Anterior cingulate cortex (tissue), 58 donors: ENCODE results near the gene RPL10.
A peak's percentile ranks its signal among the peaks of the same experiment; 100 is the strongest.

Experiments used
- DNase-seq, 58 donors: peaks; one replicate each; lab custom pipeline; 2025; lab: John Stamatoyannopoulos, UW

Gene RPL10

GRCh38 chrX:154360155-154360713, 37.9 kb upstream of the RPL10 start:
- DNase-seq, result no peak

- no peak for DNase-seq
Measured at GRCh38 chrX:154362085-154362742, 36.0 kb upstream of the RPL10 start.

GRCh38 chrX:154363706-154364439, 34.3 kb upstream of the RPL10 start:
- DNase-seq, result no peak

- DNase-seq, result no peak
Measured at GRCh38 chrX:154365052-154365600, 33.1 kb upstream of the RPL10 start.

- DNase-seq, result no peak
Measured at GRCh38 chrX:154365997-154366665, 32.0 kb upstream of the RPL10 start.

- DNase-seq, result peak in 32 of 58 donors; percentile 2 to 70 (median 27)
Measured at GRCh38 chrX:154366666-154367055, 31.5 kb upstream of the RPL10 start.

GRCh38 chrX:154367474-154368308, 30.5 kb upstream of the RPL10 start:
- DNase-seq, result no peak

- peak in 2 of 58 donors; percentile 5 to 42 for DNase-seq
Measured at GRCh38 chrX:154368630-154369448, 29.3 kb upstream of the RPL10 start.

GRCh38 chrX:154369449-154370299, 28.5 kb upstream of the RPL10 start:
- peak in 38 of 58 donors; percentile 7 to 71 (median 33) for DNase-seq

GRCh38 chrX:154370300-154371016, 27.7 kb upstream of the RPL10 start:
- DNase-seq, result peak in 3 of 58 donors; percentile 11 to 20 (median 12)

- DNase-seq, result peak in 56 of 58 donors; percentile 15 to 93 (median 83)
Measured at GRCh38 chrX:154371017-154371788, 27.0 kb upstream of the RPL10 start.

- DNase-seq, result no peak
Measured at GRCh38 chrX:154371789-154372300, 26.3 kb upstream of the RPL10 start.

- DNase-seq, result no peak
Measured at GRCh38 chrX:154372612-154373022, 25.6 kb upstream of the RPL10 start.

- DNase-seq, result peak in 37 of 58 donors; percentile 1 to 65 (median 41)
Measured at GRCh38 chrX:154373340-154374306, 24.6 kb upstream of the RPL10 start.
